Stimulated activated naive CD8-positive, alpha-beta T cell treated with anti-CD3 and anti-CD28 coated beads, Interleukin-15, Interleukin-2, amounts not matched to agents 100 ng/mL and 50 ng/mL, for 24 hours (primary cell): ENCODE measurements around the gene CUEDC2.

Experiments used
- H3K27ac Mint-ChIP-seq: one replicate; pipeline ENCODE4 v1.8.0; 2021; ENCODE audit warnings: mild to moderate bottlenecking, mixed read lengths
- H3K27me3 Mint-ChIP-seq: one replicate; pipeline ENCODE4 v1.8.0; 2021; ENCODE audit warnings: mixed read lengths
- H3K36me3 Mint-ChIP-seq: one replicate; pipeline ENCODE4 v1.8.0; 2021; ENCODE audit warnings: low read depth, mixed read lengths
- H3K4me1 Mint-ChIP-seq: one replicate; pipeline ENCODE4 v1.8.0; 2021; ENCODE audit warnings: low read depth, mixed read lengths
- H3K4me3 Mint-ChIP-seq: one replicate; pipeline ENCODE4 v1.8.0; 2021; ENCODE audit warnings: mild to moderate bottlenecking, mixed read lengths
- H3K9me3 Mint-ChIP-seq: one replicate; pipeline ENCODE4 v1.8.0; 2021; ENCODE audit warnings: mixed read lengths

CUEDC2 gene

DNA sequence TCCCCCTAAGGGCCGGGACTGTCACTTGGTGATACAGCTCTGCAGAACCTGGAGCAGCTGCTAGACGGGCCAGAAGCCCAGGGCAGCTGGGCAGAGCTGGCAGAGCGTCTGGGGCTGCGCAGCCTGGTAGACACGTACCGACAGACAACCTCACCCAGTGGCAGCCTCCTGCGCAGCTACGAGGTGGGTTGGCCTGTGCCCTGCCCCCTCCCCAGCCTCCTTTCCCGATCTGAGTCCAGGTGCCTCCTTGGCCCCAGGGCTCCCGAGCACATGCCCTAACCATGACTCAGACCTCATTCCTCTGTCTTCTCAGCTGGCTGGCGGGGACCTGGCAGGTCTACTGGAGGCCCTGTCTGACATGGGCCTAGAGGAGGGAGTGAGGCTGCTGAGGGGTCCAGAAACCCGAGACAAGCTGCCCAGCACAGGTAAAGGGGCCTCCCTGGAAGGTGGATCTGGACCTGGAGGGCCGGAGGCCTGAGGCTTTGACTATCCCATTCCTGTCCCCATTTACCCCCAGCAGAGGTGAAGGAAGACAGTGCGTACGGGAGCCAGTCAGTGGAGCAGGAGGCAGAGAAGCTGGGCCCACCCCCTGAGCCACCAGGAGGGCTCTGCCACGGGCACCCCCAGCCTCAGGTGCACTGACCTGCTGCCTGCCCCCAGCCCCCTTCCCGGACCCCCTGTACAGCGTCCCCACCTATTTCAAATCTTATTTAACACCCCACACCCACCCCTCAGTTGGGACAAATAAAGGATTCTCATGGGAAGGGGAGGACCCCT is 30.5 kb downstream of the CUEDC2 start:
- Mint-ChIP-seq H3K4me3 (no peak overlapping the region), H3K27me3 (no peaks in the 10 kb centered on the region), H3K9me3 (no peaks in the 10 kb centered on the region), H3K36me3 (peaks cover 44% of the 10 kb centered on the region), H3K27ac (peak overlapping the region; percentile 11), H3K4me1 (peaks cover 31% of the 10 kb centered on the region)

DNA sequence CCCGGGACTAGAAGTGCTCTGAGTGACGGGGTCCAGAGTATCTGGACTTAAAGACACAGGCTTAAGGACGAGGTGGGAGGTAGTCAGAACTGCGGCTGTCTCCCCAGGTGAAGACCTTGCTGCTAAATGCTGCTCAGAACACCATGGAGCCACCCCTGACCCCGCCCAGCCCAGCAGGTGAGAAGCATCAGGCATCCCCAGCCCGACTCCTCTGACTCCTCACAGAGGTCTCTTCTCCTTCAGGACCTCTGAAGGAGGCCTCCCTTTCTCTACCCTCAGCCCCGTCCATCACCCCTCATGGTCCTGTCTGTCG is 31.1 kb downstream of the CUEDC2 start:
- no peaks in the 10 kb centered on the region for H3K27me3 Mint-ChIP-seq
- no peaks in the 10 kb centered on the region for H3K9me3 Mint-ChIP-seq
- peaks cover 50% of the 10 kb centered on the region for H3K36me3 Mint-ChIP-seq
- no peak overlapping the region for H3K4me3 Mint-ChIP-seq
- no peak overlapping the region for H3K27ac Mint-ChIP-seq
- peaks cover 36% of the 10 kb centered on the region for H3K4me1 Mint-ChIP-seq

- peaks cover 55% of the 10 kb centered on the region for H3K36me3 Mint-ChIP-seq
- peak overlapping the region; percentile 40 for H3K27ac Mint-ChIP-seq
- H3K4me3 Mint-ChIP-seq, result peak overlapping the region; percentile 95
- no peaks in the 10 kb centered on the region for H3K27me3 Mint-ChIP-seq
- H3K9me3 Mint-ChIP-seq, result no peaks in the 10 kb centered on the region
- H3K4me1 Mint-ChIP-seq, result peaks cover 40% of the 10 kb centered on the region
Observed at GRCh38 chr10:102400598-102401341, 31.6 kb downstream of the CUEDC2 start.

- H3K36me3 Mint-ChIP-seq, result peaks cover 56% of the 10 kb centered on the region
- H3K27ac Mint-ChIP-seq, result peak overlapping the region; percentile 80
- no peaks in the 10 kb centered on the region for H3K9me3 Mint-ChIP-seq
- peak overlapping the region; percentile 95 for H3K4me3 Mint-ChIP-seq
- H3K4me1 Mint-ChIP-seq, result peaks cover 40% of the 10 kb centered on the region
- no peaks in the 10 kb centered on the region for H3K27me3 Mint-ChIP-seq
Observed at GRCh38 chr10:102400076-102400475, 32.3 kb downstream of the CUEDC2 start.

DNA sequence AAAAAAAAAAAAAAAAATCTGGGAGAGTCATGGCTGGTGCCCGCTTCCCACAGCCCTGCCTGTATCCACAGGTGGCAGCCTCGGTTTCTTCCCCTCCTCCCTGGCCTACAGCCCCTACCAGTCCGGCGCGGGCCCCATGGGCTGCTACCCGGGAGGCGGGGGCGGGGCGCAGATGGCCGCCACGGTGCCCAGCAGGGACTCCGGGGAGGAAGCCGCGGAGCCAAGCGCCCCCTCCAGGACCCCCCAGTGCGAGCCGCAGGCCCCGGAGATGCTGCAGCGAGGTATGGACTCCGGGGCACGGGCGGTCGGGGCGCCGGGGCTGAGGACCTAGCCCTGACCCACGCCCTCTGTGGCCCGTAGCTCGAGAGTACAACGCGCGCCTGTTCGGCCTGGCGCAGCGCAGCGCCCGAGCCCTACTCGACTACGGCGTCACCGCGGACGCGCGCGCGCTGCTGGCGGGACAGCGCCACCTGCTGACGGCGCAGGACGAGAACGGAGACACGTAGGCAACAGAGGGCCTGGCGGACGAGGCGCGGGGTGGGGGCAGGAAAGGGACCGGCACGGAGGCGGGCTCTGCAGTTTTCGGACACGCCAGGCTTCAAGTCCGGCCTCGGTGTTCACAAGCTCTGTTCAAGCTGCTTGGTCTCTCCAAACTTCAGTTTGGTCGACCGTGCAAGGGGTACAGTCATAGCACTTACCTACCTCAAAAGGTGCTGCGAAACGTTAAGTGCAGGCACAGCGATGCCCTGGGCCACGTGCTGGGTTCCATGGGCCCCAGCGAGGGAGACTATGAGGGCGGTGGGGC is 33.0 kb downstream of the CUEDC2 start:
- Mint-ChIP-seq H3K4me1 (peaks cover 40% of the 10 kb centered on the region), H3K4me3 (peak overlapping the region; percentile 95), H3K27ac (peak overlapping the region; percentile 80), H3K36me3 (peaks cover 56% of the 10 kb centered on the region), H3K27me3 (no peaks in the 10 kb centered on the region), H3K9me3 (no peaks in the 10 kb centered on the region)

DNA sequence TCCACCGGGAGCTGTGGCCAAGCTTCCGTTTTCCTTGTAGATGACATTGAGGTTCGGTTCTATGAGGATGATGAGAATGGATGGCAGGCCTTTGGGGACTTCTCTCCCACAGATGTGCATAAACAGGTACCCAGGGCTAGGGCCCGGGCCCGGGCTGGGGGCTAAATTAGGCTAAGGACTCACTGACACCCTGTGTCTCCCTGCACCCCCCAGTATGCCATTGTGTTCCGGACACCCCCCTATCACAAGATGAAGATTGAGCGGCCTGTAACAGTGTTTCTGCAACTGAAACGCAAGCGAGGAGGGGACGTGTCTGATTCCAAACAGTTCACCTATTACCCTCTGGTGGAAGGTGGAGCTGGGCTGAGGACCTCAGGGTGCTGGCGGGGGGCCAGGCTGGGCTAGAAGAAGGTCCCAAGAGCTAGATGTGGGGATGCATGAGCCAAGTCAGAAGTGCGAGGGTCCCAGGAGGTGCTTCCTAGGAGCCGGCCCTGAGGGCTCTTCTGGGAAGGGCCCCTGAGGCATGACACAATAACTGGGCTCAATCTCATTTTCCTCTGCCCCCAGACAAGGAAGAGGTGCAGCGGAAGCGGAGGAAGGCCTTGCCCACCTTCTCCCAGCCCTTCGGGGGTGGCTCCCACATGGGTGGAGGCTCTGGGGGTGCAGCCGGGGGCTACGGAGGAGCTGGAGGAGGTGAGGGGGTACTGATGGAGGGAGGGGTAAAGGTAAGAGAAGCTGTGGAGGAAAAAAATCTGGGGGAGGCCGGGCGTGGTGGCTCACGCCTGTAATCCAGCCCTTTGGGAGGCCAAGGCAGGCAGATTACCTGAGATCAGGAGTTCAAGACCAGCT is 34.0 kb downstream of the CUEDC2 start:
- Mint-ChIP-seq H3K4me1 (peaks cover 43% of the 10 kb centered on the region), H3K4me3 (peak overlapping the region; percentile 95), H3K27me3 (no peaks in the 10 kb centered on the region), H3K36me3 (peaks cover 56% of the 10 kb centered on the region), H3K9me3 (no peaks in the 10 kb centered on the region), H3K27ac (peak overlapping the region; percentile 80)

GRCh38 chr10:102397222-102398171 is 34.9 kb downstream of the CUEDC2 start:
- Mint-ChIP-seq H3K9me3 (no peaks in the 10 kb centered on the region), H3K4me1 (peaks cover 49% of the 10 kb centered on the region), H3K36me3 (peaks cover 55% of the 10 kb centered on the region), H3K27me3 (no peaks in the 10 kb centered on the region), H3K4me3 (peak overlapping the region; percentile 95), H3K27ac (peak overlapping the region; percentile 97)

DNA sequence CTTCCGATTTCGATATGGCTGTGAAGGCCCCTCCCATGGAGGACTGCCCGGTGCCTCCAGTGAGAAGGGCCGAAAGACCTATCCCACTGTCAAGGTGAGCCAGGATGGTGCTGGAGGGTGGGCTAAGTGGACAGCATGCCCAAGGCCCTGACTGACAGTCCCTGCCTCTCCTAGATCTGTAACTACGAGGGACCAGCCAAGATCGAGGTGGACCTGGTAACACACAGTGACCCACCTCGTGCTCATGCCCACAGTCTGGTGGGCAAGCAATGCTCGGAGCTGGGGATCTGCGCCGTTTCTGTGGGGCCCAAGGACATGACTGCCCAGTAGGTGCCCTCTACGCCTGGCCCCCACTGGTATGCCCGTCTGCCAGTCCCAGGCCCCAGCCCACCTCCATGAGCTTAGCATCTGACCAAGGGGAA is 35.6 kb downstream of the CUEDC2 start:
- H3K9me3 Mint-ChIP-seq, result no peaks in the 10 kb centered on the region
- H3K4me1 Mint-ChIP-seq, result peaks cover 53% of the 10 kb centered on the region
- no peaks in the 10 kb centered on the region for H3K27me3 Mint-ChIP-seq
- H3K4me3 Mint-ChIP-seq, result peak overlapping the region; percentile 95
- peaks cover 50% of the 10 kb centered on the region for H3K36me3 Mint-ChIP-seq
- H3K27ac Mint-ChIP-seq, result peak overlapping the region; percentile 97

DNA sequence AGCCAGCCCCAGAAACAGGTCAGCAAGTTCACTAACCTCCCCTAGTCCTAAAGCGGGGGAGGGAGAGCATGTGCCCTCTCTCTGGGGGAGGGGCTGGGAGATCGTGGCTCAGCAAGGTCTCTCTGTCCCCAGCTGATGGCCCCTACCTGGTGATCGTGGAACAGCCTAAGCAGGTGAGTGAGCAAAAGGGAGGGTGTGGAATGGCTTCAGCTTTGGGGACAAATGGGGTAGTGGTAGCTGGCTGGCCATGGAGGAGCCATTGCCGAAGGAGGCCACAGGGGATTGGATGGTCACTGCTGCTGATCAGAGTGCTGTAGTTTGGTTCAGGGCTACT is 36.1 kb downstream of the CUEDC2 start:
- Mint-ChIP-seq H3K9me3 (no peaks in the 10 kb centered on the region), H3K27ac (peak overlapping the region; percentile 97), H3K4me3 (peak overlapping the region; percentile 95), H3K27me3 (no peaks in the 10 kb centered on the region), H3K36me3 (peaks cover 46% of the 10 kb centered on the region), H3K4me1 (peaks cover 53% of the 10 kb centered on the region)

DNA sequence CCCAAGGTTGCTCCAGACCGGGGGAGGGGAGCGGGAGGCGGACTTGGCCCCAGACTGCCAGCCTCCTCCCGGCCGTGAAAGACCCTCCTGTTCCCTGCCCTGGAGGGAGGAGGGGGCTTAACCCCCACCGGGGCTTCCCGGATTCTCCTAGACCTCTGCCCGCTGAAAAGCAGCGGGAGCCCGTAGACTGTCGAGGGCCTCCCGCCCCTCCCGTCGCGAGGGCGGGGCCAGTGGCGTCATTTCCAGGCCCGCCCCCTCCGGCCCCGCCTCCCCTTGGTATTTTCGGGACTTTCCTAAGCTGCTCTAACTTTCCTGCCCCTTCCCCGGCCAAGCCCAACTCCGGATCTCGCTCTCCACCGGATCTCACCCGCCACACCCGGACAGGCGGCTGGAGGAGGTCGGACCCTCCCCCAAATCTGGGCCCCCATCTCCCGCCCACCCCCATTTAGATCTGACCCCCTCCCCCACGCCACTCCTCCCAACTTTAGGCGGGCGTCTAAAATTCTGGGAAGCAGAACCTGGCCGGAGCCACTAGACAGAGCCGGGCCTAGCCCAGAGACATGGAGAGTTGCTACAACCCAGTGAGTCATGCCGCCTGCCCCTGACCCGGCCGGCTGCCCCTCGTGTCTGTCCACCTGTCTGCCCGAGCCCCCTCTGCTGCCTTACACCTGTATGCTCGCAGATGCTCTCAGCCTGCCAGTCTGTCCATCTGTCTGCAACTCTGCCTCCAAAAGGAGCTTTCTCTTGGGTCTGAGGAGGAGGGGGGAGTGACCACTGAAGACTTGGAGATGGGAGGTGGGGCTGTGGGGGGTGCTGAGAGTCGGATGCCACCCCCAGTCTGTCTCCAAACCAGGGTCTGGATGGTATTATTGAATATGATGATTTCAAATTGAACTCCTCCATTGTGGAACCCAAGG is 36.7 kb downstream of the CUEDC2 start, which contains the start of gene NFKB2:
Gene NFKB2, plus strand, starts transcription at position 306 of the 917 bp plus-strand sequence. Its CDS starts 255 bp downstream, at position 561.
- Mint-ChIP-seq H3K4me1 (peaks cover 56% of the 10 kb centered on the region), H3K36me3 (peaks cover 43% of the 10 kb centered on the region), H3K4me3 (peak within 1 kb of the TSS; percentile 95), H3K27ac (peak within 1 kb of the TSS; percentile 97), H3K9me3 (no peaks in the 10 kb centered on the region), H3K27me3 (no peaks in the 10 kb centered on the region)

- Mint-ChIP-seq H3K4me1 (peaks cover 50% of the 10 kb centered on the region), H3K9me3 (no peaks in the 10 kb centered on the region), H3K4me3 (peak overlapping the region; percentile 95), H3K27me3 (no peaks in the 10 kb centered on the region), H3K36me3 (peaks cover 36% of the 10 kb centered on the region), H3K27ac (peak overlapping the region; percentile 97)
Observed at GRCh38 chr10:102394801-102395399, 37.5 kb downstream of the CUEDC2 start.

DNA sequence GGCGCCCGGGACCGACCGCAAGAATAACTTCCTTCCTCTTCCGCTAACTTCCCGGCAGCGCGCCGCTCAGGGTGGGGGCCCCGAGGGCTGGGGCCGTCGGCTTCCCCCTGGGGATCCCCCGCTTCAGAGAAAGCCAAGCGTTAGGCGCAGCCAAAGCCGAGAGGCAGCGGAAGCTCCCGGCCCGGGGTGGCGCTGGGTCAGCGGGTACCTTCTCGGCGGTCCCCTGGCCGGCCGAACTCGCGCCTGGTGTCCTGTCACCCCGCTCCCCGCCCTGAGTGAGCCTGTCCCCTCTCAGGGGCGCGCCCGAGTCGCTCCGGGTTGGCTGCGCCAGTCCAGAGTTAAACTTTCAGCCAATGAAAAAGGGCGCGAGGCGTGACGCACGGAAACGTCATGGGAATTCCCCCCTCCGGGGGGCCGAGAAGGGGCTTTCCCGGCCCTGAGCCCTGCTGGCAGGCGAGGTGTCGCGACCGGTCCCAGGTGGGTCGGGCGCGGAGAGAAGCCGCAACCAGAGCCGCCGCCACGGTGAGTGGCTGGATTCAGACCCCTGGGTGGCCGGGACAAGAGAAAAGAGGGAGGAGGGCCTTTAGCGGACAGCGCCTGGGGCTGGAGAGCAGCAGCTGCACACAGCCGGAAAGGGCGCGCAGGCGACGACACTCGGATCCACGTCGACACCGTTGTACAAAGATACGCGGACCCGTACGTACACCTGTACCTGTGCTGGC is 38.1 kb downstream of the CUEDC2 start:
- Mint-ChIP-seq H3K9me3 (no peaks in the 10 kb centered on the region), H3K27me3 (no peaks in the 10 kb centered on the region), H3K27ac (peak overlapping the region; percentile 97), H3K4me1 (peaks cover 44% of the 10 kb centered on the region), H3K36me3 (peaks cover 30% of the 10 kb centered on the region), H3K4me3 (peak overlapping the region; percentile 95)
